HG02884 (cell line): ENCODE data around the gene THBS4.
"Not testable (repeated sequence)": the region's sequence is repeated elsewhere in the genome, so short reads cannot be mapped to it uniquely, and the experiment has no call there.

Experiments
- ATAC-seq: cut with Tn5 transposase; IDR thresholded peaks from one replicate; pipeline ENCODE4 v1.9.1; 2021; ENCODE audit warnings: mild to moderate bottlenecking, moderate library complexity; ENCODE audit not compliant: unreplicated experiment

The THBS4 gene

GRCh38 chr5:80072103-80073073, 37.2 kb downstream of the THBS4 start:
- no peak for ATAC-seq

DNA sequence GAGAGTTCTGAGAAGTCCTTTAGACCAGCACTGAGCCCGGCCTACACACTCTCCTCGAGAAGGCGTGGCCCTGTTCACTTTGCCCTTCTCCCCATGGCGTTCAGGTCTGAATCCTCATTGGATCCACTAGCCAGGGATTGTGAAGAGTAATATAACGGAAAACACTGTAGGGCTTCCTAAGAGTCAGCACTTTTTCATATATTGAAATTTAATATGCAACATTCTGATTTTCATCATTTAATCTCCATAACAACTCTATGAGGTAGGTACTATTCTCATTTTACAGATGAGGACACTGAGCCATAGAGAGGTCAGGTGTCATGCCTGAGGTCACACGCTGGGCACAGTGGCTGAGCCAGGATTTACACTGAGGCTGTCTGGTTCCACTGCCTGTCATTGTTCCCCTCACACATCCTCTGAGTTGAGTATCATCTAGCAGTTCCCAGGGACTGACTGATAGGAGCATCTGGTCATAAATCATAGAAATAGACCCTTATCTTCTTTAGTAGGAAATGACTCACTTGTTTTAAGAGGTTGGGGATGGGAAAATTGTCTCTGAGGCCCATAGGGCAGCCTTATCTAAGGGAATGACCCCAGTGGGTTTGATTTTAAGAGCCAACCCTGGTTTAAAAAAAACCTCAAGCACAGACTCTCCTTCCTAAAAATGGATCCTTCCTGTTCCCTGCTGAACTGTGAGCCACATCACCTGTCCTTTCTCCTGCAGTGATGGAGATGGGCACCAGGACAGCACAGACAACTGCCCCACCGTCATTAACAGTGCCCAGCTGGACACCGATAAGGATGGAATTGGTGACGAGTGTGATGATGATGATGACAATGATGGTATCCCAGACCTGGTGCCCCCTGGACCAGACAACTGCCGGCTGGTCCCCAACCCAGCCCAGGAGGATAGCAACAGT, 41.2 kb downstream of the THBS4 start:
- no peak for ATAC-seq

DNA sequence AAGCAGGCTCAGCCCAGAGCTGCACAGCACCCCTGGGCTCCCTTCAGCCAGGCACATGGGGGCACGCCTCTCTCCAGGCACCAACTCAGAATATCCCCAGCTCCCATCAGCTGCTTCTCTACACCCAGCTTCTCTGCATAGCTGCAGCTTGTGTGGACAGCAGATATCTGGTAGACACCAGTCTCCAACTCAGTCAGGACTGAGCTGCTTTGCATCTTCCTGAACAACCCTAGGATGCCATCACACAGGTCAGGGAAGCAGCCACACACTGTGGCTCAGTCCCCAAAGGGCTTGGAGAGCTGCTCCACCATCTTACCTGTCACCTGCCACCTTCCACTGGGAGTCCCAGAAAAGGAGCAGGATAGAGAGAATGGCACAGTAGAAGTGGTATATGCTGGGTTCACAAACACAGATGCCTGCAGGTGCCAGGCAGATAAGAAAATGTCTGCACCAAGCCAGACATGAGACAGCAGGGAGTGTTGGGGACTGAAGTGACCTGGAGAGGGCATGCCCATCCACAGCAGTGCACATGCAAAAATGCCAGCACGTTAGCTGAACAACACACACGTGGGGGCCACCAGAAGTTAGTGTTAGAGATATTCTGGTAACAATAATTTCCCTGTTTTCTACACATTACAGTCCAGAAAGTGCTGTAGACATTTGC, 42.0 kb downstream of the THBS4 start:
- no peak for ATAC-seq

GRCh38 chr5:80078921-80079320, 43.8 kb downstream of the THBS4 start:
- ATAC-seq = no peak

DNA sequence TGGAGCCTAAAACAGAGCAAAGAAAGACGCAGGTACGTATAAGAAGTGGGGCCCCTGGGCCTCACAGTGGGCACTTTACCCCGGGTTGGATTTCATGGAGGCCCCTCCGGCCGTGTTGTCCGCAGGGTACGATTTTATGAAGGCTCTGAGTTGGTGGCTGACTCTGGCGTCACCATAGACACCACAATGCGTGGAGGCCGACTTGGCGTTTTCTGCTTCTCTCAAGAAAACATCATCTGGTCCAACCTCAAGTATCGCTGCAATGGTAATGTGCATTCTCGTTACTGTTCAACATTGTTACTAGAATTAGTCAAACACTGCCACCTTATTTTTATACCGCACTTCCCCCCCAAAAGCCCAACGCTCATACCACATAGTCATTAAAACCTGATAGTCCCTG, 47.1 kb downstream of the THBS4 start:
- no peak for ATAC-seq

DNA sequence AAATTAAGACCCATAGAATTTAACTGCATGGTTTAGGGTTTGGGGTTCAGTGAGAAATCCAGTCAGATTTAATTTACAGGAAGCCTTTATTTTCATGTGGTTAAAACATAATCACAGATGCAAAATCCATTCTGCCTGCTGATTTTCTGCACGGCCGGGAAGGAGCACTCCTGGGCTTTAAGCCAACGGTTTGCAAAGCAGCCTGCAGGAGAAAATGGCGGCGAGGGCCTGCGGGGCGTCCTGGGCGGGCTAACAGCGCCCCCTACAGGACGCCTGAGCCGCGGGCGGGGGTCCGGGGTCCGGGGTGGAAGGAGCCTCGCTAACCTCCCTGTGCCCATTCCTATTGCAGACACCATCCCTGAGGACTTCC, 47.6 kb downstream of the THBS4 start:
- no peak for ATAC-seq

- no peak for ATAC-seq
Observed at GRCh38 chr5:80083101-80083890, 48.1 kb downstream of the THBS4 start.

- no peak for ATAC-seq
Observed at GRCh38 chr5:80090884-80091166, 55.7 kb downstream of the THBS4 start.

GRCh38 chr5:80091792-80092192, 56.6 kb downstream of the THBS4 start:
- ATAC-seq = not testable (repeated sequence)

DNA sequence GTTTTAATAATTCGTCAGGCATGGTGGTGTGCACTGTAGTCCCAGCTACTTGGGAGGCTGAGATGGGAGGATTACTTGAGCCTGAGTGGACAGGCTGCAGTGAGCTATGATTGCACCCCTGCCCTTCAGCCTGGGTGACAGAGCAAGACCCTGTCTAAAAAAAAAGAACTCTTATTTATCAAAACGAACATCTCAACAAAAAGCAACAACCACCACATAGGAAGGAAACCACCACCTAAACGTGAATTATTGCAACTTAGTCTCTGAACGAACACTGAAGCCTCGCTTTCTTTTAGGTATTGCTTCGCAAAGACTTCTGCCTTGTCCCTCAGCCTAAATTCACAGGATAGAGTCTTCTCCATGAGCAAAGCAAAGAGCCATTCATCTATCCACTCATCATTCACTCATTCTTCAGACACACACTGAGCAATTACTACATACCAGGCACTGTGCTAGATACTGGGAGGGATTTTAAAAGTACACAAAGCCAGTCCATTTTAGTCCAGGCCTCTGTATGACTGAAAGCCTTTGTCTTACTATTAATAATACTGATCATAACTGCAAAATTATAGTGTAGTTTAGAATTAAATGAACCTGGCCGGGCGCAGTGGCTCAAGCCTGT, 57.4 kb downstream of the THBS4 start:
- no peak for ATAC-seq

- no peak for ATAC-seq
Observed at GRCh38 chr5:80093796-80094195, 58.6 kb downstream of the THBS4 start.

DNA sequence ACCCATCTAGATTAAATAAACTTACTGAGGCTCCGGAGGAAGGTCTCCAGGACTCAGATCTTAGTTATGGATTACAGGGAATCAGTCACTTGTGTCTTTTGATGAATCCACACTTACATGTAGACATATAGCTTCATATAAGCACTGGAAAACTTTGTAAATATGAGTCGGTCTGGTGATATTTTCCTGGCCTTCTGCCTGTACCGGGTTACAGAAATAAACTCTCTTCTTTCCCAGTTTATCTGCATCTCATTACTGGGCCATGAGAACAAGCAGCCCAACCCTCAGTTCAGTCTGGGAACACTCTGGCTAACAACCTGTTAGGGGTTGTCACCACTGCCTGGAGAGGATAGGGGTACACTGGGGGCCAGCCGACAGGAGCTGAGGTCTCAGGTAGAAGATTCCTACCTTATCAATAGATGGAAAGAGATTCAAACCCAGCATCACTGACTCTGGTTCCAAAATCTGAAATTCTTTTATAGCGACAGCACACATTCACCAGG, 59.1 kb downstream of the THBS4 start:
- ATAC-seq = no peak

GRCh38 chr5:80097451-80097850, 62.3 kb downstream of the THBS4 start:
- ATAC-seq = no peak

GRCh38 chr5:80101993-80102392, 66.8 kb downstream of the THBS4 start:
- ATAC-seq = no peak

DNA sequence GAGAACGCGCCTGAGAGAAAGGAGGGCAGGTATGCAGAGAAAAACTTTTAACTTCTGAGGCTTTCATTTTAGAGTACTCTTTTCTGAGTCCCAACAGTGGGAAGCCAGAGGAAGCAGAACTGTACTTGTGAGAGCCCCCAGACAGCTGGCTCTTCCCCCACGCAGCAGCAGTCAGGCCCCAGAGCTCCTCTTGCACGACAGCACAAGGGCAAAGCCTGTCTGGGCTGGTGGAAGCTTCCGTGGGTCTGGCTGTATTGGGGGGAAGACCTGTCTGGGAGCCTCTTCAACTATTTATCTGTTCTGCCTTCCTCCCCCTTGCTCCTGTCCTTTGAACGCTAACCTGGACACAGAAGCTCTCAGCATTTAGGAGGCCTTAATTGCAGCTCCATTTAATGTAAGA, 68.2 kb downstream of the THBS4 start:
- ATAC-seq = no peak

GRCh38 chr5:80105698-80106439, 70.7 kb downstream of the THBS4 start:
- no peak for ATAC-seq

- no peak for ATAC-seq
Observed at GRCh38 chr5:80106916-80107315, 71.8 kb downstream of the THBS4 start.

- no peak for ATAC-seq
Observed at GRCh38 chr5:80109646-80110478, 74.7 kb downstream of the THBS4 start.
